ENCODE measurements around the gene SZT2. TPM values are rescaled to one million over a fixed set of nuclear protein-coding genes. Genes with fewer than 3 reads are reported as not detected.

The SZT2 gene
- total and polyA plus RNA-seq, 2 of the 13 experiments (the other 11 are each of a cell fraction or from before 2014, with no cell fraction given) = 8.0 to 8.8 TPM

- ATAC-seq (no peak), FAIRE-seq (no peak), DNase-seq (ENCODE audit: low spot score) (no peak)
- Histone ChIP-seq H3K4me1 (ENCODE audit: insufficient read depth, low read length) (no peaks in the 10 kb centered on the region), H3K27me3 (ENCODE audit: control insufficient read depth in 1 of 2, insufficient read depth in 2 of 2, low read length in 2 of 2) (no peaks in the 10 kb centered on the region), H3K9ac (ENCODE audit: insufficient read depth, low read depth, low read length) (no peak overlapping the region), H3K4me2 (ENCODE audit: low read depth, low read length) (no peak overlapping the region), H3K9me3 (ENCODE audit: low read length) (no peaks in the 10 kb centered on the region), H4K20me1 (ENCODE audit: insufficient read depth, low read length) (no peaks in the 10 kb centered on the region), H3K79me2 (ENCODE audit: insufficient read depth, low read length) (no peaks in the 10 kb centered on the region), H3K27ac (ENCODE audit: extremely low read length, insufficient read depth, low read length) (no peak overlapping the region), H3K4me3 (replicated peaks in 1 of 3; ENCODE audit: insufficient read depth in 1 of 3, low read depth in 2 of 3, low read length in 3 of 3) (no peak overlapping the region), H2AFZ (ENCODE audit: low read length) (no peak overlapping the region), H3K36me3 (replicated peaks in 1 of 2; ENCODE audit: control insufficient read depth in 1 of 2, insufficient read depth in 2 of 2, low read length in 2 of 2) (no peaks in the 10 kb centered on the region)
- in situ Hi-C loops (cut with HindIII; ENCODE audit: extremely low pct_ligation_motif_present, low pct_unique_long_range_greater_than_20kb) (no loop called here), intact Hi-C loops (cut with micrococcal nuclease; ENCODE audit: unreplicated experiment) (no loop called here)
- ChIA-PET CTCF (ENCODE audit: low intra/inter-chr PET ratio, low total read pairs) (no interaction called here), POLR2A (no interaction called here)
- TF ChIP-seq ZNF557 (CRISPR knock-in tag; IDR thresholded peaks at IDR 0.05) (no peak), HIC2 (CRISPR knock-in tag; IDR thresholded peaks at IDR 0.05; ENCODE audit: low read depth) (no peak)
- BruUV-seq (replicated peaks) = no TSS peak
- 57% methylated on average over 1 of the region's 1 CpG for WGBS (ENCODE audit: low lambda C conversion rate)
Measured at GRCh38 chr1:43482215-43482614, 92.5 kb downstream of the SZT2 start.

- no peak for DNase-seq (ENCODE audit: low spot score)
- in situ Hi-C loops (cut with HindIII; ENCODE audit: extremely low pct_ligation_motif_present, low pct_unique_long_range_greater_than_20kb) = no loop called here
Measured at GRCh38 chr1:43484367-43484766, 94.7 kb downstream of the SZT2 start.

More at GRCh38 chr1:43484367-43484766, 94.7 kb downstream of the SZT2 start:
- no peak overlapping the region for H3K27ac ChIP-seq (ENCODE audit: extremely low read length, insufficient read depth, low read length)
- no peaks in the 10 kb centered on the region for H3K27me3 ChIP-seq (ENCODE audit: control insufficient read depth in 1 of 2, insufficient read depth in 2 of 2, low read length in 2 of 2)
- ATAC-seq (no peak), FAIRE-seq (no peak)
- H3K9ac ChIP-seq (ENCODE audit: insufficient read depth, low read depth, low read length) = no peak overlapping the region
- intact Hi-C loops (cut with micrococcal nuclease; ENCODE audit: unreplicated experiment) = no loop called here
- no peak overlapping the region for H2AFZ ChIP-seq (ENCODE audit: low read length)
- H4K20me1 ChIP-seq (ENCODE audit: insufficient read depth, low read length) = no peaks in the 10 kb centered on the region
- H3K36me3 ChIP-seq (replicated peaks in 1 of 2; ENCODE audit: control insufficient read depth in 1 of 2, insufficient read depth in 2 of 2, low read length in 2 of 2) = no peaks in the 10 kb centered on the region
- no peak for TF ChIP-seq RFXAP (CRISPR knock-in tag; IDR thresholded peaks at IDR 0.05; ENCODE audit: borderline replicate concordance)
- TF ChIP-seq MAZ (IDR thresholded peaks at IDR 0.05; ENCODE audit: borderline replicate concordance, low read depth, low read length) = no peak
- TF ChIP-seq MAZ (CRISPR knock-in tag; IDR thresholded peaks at IDR 0.05; ENCODE audit: low read depth) = no peak
- TF ChIP-seq PAX8 (CRISPR knock-in tag; IDR thresholded peaks at IDR 0.05; ENCODE audit: borderline replicate concordance) = no peak
- no peak for TF ChIP-seq NR0B2 (CRISPR knock-in tag; IDR thresholded peaks at IDR 0.05)
- no peak for TF ChIP-seq RAD51 (IDR thresholded peaks at IDR 0.05; ENCODE audit: borderline replicate concordance)
- no peak for TF ChIP-seq RFX5 (IDR thresholded peaks at IDR 0.05; ENCODE audit: low read depth, low read length)
- no peak for TF ChIP-seq HMGXB3 (CRISPR knock-in tag; IDR thresholded peaks at IDR 0.05; ENCODE audit: borderline replicate concordance)
- TF ChIP-seq ZNF614 (CRISPR knock-in tag; IDR thresholded peaks at IDR 0.05; ENCODE audit: borderline replicate concordance) = no peak
- H3K4me2 ChIP-seq (ENCODE audit: low read depth, low read length) = no peak overlapping the region
- no peaks in the 10 kb centered on the region for H3K9me3 ChIP-seq (ENCODE audit: low read length)
- ChIA-PET CTCF (ENCODE audit: low intra/inter-chr PET ratio, low total read pairs) (no interaction called here), POLR2A (no interaction called here)
- H3K79me2 ChIP-seq (ENCODE audit: insufficient read depth, low read length) = no peaks in the 10 kb centered on the region
- no peak overlapping the region for H3K4me3 ChIP-seq (replicated peaks in 1 of 3; ENCODE audit: insufficient read depth in 1 of 3, low read depth in 2 of 3, low read length in 3 of 3)
- H3K4me1 ChIP-seq (ENCODE audit: insufficient read depth, low read length) = no peaks in the 10 kb centered on the region
- whole genome bisulfite sequencing (ENCODE audit: low lambda C conversion rate) = 70% methylated on average over 2 of the region's 2 CpGs
- BruUV-seq (replicated peaks) = no TSS peak
